A673 (cell line): ENCODE measurements around the gene GLI3. TPM values are rescaled to one million over a fixed set of nuclear protein-coding genes. Genes with fewer than 3 reads are reported as not detected.

ENCODE experiments used
- BruUV-seq: library from RNA; stranded (reverse); fragments of 400-500 nt; replicated peaks from 2 replicates; lab custom pipeline; 2021; lab: Mats Ljungman, UMichigan
- CTCF ChIA-PET: fragments of 300-600 bp; sonication (Branson Sonifier 250); formaldehyde crosslinking; loops from one replicate; lab custom pipeline; 2022; ENCODE audit warnings: antibody characterized with exemption; lab: Charles Lee
- POLR2A ChIA-PET: fragments of 300-600 bp; sonication (Branson Sonifier 250); formaldehyde crosslinking; loops from one replicate; lab custom pipeline; 2022; ENCODE audit warnings: antibody characterized with exemption; ENCODE audit not compliant: low non-redundant PET; lab: Charles Lee
- DNase-seq: peaks from one replicate; pipeline ENCODE4 v3.0.0-alpha.2; 2015; ENCODE audit warnings: low spot score
- H3K27ac ChIP-seq: fragments of 200-600 bp; sonication (generic); 2 replicates; pipeline ENCODE4 v1.5.1; 2016; ENCODE audit warnings: mixed run types, low read depth, mild to moderate bottlenecking, mixed read lengths, antibody characterized with exemption, low read length; ENCODE audit not compliant: poor library complexity, severe bottlenecking
- H3K27me3 ChIP-seq: fragments of 200-600 bp; sonication (generic); replicated peaks from 2 replicates; pipeline ENCODE4 v1.6.1; 2017; ENCODE audit warnings: mixed run types, low read depth, mild to moderate bottlenecking, mixed read lengths, antibody characterized with exemption, low read length; ENCODE audit not compliant: insufficient read depth, poor library complexity
- H3K36me3 ChIP-seq: fragments of 200-600 bp; sonication (generic); 2 replicates; pipeline ENCODE4 v1.6.1; 2016; ENCODE audit warnings: mixed run types, mild to moderate bottlenecking, mixed read lengths, antibody characterized with exemption, low read length; ENCODE audit not compliant: insufficient read depth, poor library complexity, severe bottlenecking
- H3K4me1 ChIP-seq: fragments of 200-600 bp; sonication (generic); 2 replicates; pipeline ENCODE4 v1.6.1; 2017; ENCODE audit warnings: mixed run types, mild to moderate bottlenecking, mixed read lengths, antibody characterized with exemption, low read length; ENCODE audit not compliant: insufficient read depth, poor library complexity, severe bottlenecking
- H3K4me3 ChIP-seq: fragments of 200-600 bp; sonication (generic); 2 replicates; pipeline ENCODE4 v1.5.1; 2016; ENCODE audit warnings: low read depth, mixed run types, mild to moderate bottlenecking, mixed read lengths, low read length; ENCODE audit not compliant: poor library complexity, severe bottlenecking
- H3K9me3 ChIP-seq: fragments of 200-600 bp; sonication (generic); 2 replicates; pipeline ENCODE4 v1.6.1; 2016; ENCODE audit warnings: mixed run types, low read depth, mild to moderate bottlenecking, mixed read lengths, antibody characterized with exemption, low read length; ENCODE audit not compliant: poor library complexity, severe bottlenecking
- EZH2 ChIP-seq: fragments of 200-600 bp; sonication (generic); IDR thresholded peaks from 2 replicates; pipeline ENCODE4 v1.6.1; 2017; ENCODE audit warnings: borderline replicate concordance, low read depth, mild to moderate bottlenecking, mixed read lengths, antibody characterized with exemption, low read length; ENCODE audit not compliant: poor library complexity, severe bottlenecking
- intact Hi-C: fragments of 100-400 bp; cut with micrococcal nuclease; formaldehyde crosslinking; loops from one replicate; pipeline ENCODE4 v1.10.0; 2022; ENCODE audit not compliant: unreplicated experiment
- total RNA-seq: library from RNA; stranded (reverse); gene quantifications from 2 replicates; pipeline ENCODE4 v1.2.3, GENCODE V29; 2021
- TF ChIP-seq, protein P1 (sequence below): fragments of 300-800, 200-600 bp; sonication (generic); conservative IDR thresholded peaks from 2 replicates; pipeline ENCODE4 v1.5.1; 2017; ENCODE audit warnings: low read depth, mild to moderate bottlenecking, antibody characterized with exemption, low read length, moderate library complexity, mixed read lengths

Gene GLI3
- total RNA-seq, 1 experiment from 2014 or later = 52.6 TPM

GRCh38 chr7:41943094-41943577 lies 293.9 kb downstream of the GLI3 start:
- ChIA-PET CTCF (interaction anchor here (0.5 to 1.9 kb wide), 8 partner anchors 12 to 937 kb away, joined by 3 to 18 read pairs (median 6); no protein-coding TSS in a partner anchor), POLR2A (interaction anchor here (0.5 kb wide), 1 partner anchor 685 kb away, joined by 5 read pairs; no protein-coding TSS in a partner anchor)
- TF ChIP-seq, protein P1, sequence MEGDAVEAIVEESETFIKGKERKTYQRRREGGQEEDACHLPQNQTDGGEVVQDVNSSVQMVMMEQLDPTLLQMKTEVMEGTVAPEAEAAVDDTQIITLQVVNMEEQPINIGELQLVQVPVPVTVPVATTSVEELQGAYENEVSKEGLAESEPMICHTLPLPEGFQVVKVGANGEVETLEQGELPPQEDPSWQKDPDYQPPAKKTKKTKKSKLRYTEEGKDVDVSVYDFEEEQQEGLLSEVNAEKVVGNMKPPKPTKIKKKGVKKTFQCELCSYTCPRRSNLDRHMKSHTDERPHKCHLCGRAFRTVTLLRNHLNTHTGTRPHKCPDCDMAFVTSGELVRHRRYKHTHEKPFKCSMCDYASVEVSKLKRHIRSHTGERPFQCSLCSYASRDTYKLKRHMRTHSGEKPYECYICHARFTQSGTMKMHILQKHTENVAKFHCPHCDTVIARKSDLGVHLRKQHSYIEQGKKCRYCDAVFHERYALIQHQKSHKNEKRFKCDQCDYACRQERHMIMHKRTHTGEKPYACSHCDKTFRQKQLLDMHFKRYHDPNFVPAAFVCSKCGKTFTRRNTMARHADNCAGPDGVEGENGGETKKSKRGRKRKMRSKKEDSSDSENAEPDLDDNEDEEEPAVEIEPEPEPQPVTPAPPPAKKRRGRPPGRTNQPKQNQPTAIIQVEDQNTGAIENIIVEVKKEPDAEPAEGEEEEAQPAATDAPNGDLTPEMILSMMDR = peak; percentile 100
- no peak for TF ChIP-seq EZH2
- no peaks in the 10 kb centered on the region for H3K9me3 ChIP-seq
- no peak overlapping the region for H3K27ac ChIP-seq
- intact Hi-C loops = loop anchor here (2.0 to 10.0 kb wide), 5 partner anchors 34 to 1512 kb away; no protein-coding TSS in a partner anchor
- no peaks in the 10 kb centered on the region for H3K36me3 ChIP-seq
- no peaks in the 10 kb centered on the region for H3K27me3 ChIP-seq
- peaks cover 12% of the 10 kb centered on the region for H3K4me1 ChIP-seq
- BruUV-seq = no TSS peak
- no peak overlapping the region for H3K4me3 ChIP-seq
- peak; percentile 89 for DNase-seq

- ChIA-PET CTCF (interaction anchor here (1.2 to 1.9 kb wide), 4 partner anchors 13 to 934 kb away, joined by 7 to 18 read pairs (median 8); no protein-coding TSS in a partner anchor), POLR2A (no interaction called here)
- DNase-seq = no peak
- intact Hi-C loops = loop anchor here (2.0 to 10.0 kb wide), 5 partner anchors 34 to 1512 kb away; no protein-coding TSS in a partner anchor
- Histone ChIP-seq H3K36me3 (no peaks in the 10 kb centered on the region), H3K4me1 (peaks cover 12% of the 10 kb centered on the region), H3K9me3 (no peaks in the 10 kb centered on the region), H3K27me3 (no peaks in the 10 kb centered on the region), H3K27ac (no peak overlapping the region), H3K4me3 (no peak overlapping the region)
- no peak for TF ChIP-seq EZH2
- TF ChIP-seq, protein P1 = no peak
- BruUV-seq = no TSS peak
Observed at GRCh38 chr7:41942468-41943093, 294.4 kb downstream of the GLI3 start.

- H3K36me3 ChIP-seq = no peaks in the 10 kb centered on the region
- H3K4me1 ChIP-seq = peaks cover 12% of the 10 kb centered on the region
- H3K27me3 ChIP-seq = no peaks in the 10 kb centered on the region
- BruUV-seq = no TSS peak
- no peaks in the 10 kb centered on the region for H3K9me3 ChIP-seq
- H3K27ac ChIP-seq = no peak overlapping the region
- ChIA-PET CTCF (interaction anchor here (0.5 to 2.0 kb wide), 28 partner anchors 9 to 1708 kb away, joined by 3 to 47 read pairs (median 3); partner anchors contain the start of genes MRPL32 and PSMA2), POLR2A (interaction anchor here (0.5 to 0.6 kb wide), 2 partner anchors 9 to 19 kb away, joined by 3 read pairs; no protein-coding TSS in a partner anchor)
- H3K4me3 ChIP-seq = no peak overlapping the region
- TF ChIP-seq, protein P1 = peak; percentile 89
- no peak for TF ChIP-seq EZH2
- intact Hi-C loops = loop anchor here (1.0 to 10.0 kb wide), 5 partner anchors 118 to 1514 kb away; no protein-coding TSS in a partner anchor
- DNase-seq = peak; percentile 88
Observed at GRCh38 chr7:41940760-41941343, 296.2 kb downstream of the GLI3 start.
